Psoas muscle (tissue), 8 donors: Measurements from ENCODE around the gene AGRN. TPM values are rescaled to one million over a fixed set of nuclear protein-coding genes. Genes with fewer than 3 reads are reported as not detected.
"Not testable (repeated sequence)": the region's sequence is repeated elsewhere in the genome, so short reads cannot be mapped to it uniquely, and the experiment has no call there.

Experiments
- ATAC-seq, 4 donors: fragments of 200-7000 bp; cut with Tn5 transposase; one replicate each; pipeline ENCODE4 v1.9.1; 2020; ENCODE audit warnings: moderate library complexity in 3 of 4, mild to moderate bottlenecking in 2 of 4
- DNase-seq, 2 donors: peaks; one replicate each; pipeline ENCODE4 v3.0.0-alpha.2; 2020
- H3K27ac ChIP-seq: fragments of 200-600 bp; one replicate; pipeline ENCODE4 v1.8.0; 2022
- H3K27me3 ChIP-seq, 3 donors: fragments of 200-600 bp in 1 of 3; one replicate each; pipeline versions ENCODE4 v1.6.1 to v1.8.0; 2013 to 2022; ENCODE audit warnings: low read length in 2 of 3, mild to moderate bottlenecking in 2 of 3, moderate library complexity in 1 of 3; ENCODE audit not compliant: insufficient read depth in 3 of 3
- H3K36me3 ChIP-seq, 2 donors: fragments of 200-600 bp in 1 of 2; one replicate each; pipeline versions ENCODE4 v1.6.1 to v1.8.0; 2013 to 2022; ENCODE audit warnings: low read depth in 1 of 2, mild to moderate bottlenecking in 1 of 2, moderate library complexity in 1 of 2; ENCODE audit not compliant: insufficient read depth in 1 of 2
- H3K4me1 ChIP-seq: fragments of 200-600 bp; one replicate; pipeline ENCODE4 v1.8.0; 2022
- H3K4me3 ChIP-seq: fragments of 200-600 bp; one replicate; pipeline ENCODE4 v1.8.0; 2022; ENCODE audit warnings: mild to moderate bottlenecking
- H3K9me3 ChIP-seq: fragments of 200-600 bp; one replicate; pipeline ENCODE4 v1.8.0; 2022
- CTCF ChIP-seq: fragments of 200-600 bp; IDR thresholded peaks from one replicate; pipeline ENCODE4 v1.8.0; 2022; ENCODE audit warnings: antibody characterized with exemption
- WGBS, 3 donors: extraction: QIAGEN DNeasy Blood & Tissue Kit; methylation state at CpG; one replicate each; pipeline versions ENCODE4 v1.1.6 to v1.1.7; 2013; 5-methylcytosine and 5-hydroxymethylcytosine counted together
- intact Hi-C, 2 donors: fragments of 100-400 bp; cut with DNase I; formaldehyde crosslinking; loops; one replicate each; pipeline versions ENCODE4 v1.11.0 to v1.14.2; 2022
- polyA plus RNA-seq, 3 donors: library from polyadenylated mRNA; stranded (reverse); fragments of 200-250 nt; gene quantifications; one replicate each; pipeline ENCODE4 v1.2.3, GENCODE V29; 2013
- total RNA-seq, 4 donors: library from RNA; stranded (reverse); fragmentation: NEBNext Ultra II Directional in 2 of 4; extraction: Animal tissue kit (Norgen Biotek cat#: 25700) in 2 of 4; gene quantifications; one replicate each; pipeline versions ENCODE4 v1.2.1 to v1.2.4, GENCODE V29; 2021 to 2023
- donor health status: healthy with polysubstance abuse.
- donor health status: DM: no; HTN: no; CAD: no; lungs with moderate emphysema.
- donor health status: Bipolar disorder and iron deficiency.
- donor health status: healthy.
- donor health status: DM: yes; HTN: yes; CAD: no.
- donor health status: DM: no; HTN: no; CAD: no.
- donor health status: DM: no; HTN: no; CAD: no.
- donor health status: DM: yes; HTN: yes; CAD: no.

Gene AGRN
- total and polyA plus RNA-seq, 7 donors: 1.3 to 5.4 (median 3.4) TPM

GRCh38 chr1:1100296-1100695, 80.4 kb downstream of the AGRN start:
- DNase-seq: no peak
- H3K27me3 ChIP-seq: no peaks in the 10 kb centered on the region
- WGBS, 3 donors: 97 to 98% (median 97%) methylated on average over 11 of the region's 11 CpGs
- intact Hi-C loops: no loop called here
- no peak overlapping the region for H3K27ac ChIP-seq
- H3K9me3 ChIP-seq: no peaks in the 10 kb centered on the region
- no peak overlapping the region for H3K4me3 ChIP-seq
- no peak for ATAC-seq
- no peaks in the 10 kb centered on the region for H3K4me1 ChIP-seq
- H3K36me3 ChIP-seq: no peaks in the 10 kb centered on the region
- no peak for TF ChIP-seq CTCF

- Histone ChIP-seq H3K4me1 (no peaks in the 10 kb centered on the region), H3K9me3 (no peaks in the 10 kb centered on the region), H3K27me3 (no peaks in the 10 kb centered on the region), H3K36me3 (no peaks in the 10 kb centered on the region), H3K4me3 (no peak overlapping the region), H3K27ac (no peak overlapping the region)
- DNase-seq (no peak), ATAC-seq (no peak)
- TF ChIP-seq CTCF: no peak
- intact Hi-C loops: no loop called here
- 93 to 98% (median 95%) methylated on average over 7 of the region's 7 CpGs for WGBS, 3 donors
Observed at GRCh38 chr1:1101503-1101902, 81.6 kb downstream of the AGRN start.

- DNase-seq, H3K36me3 ChIP-seq, intact Hi-C loops, H3K4me3 ChIP-seq, ATAC-seq, H3K27ac ChIP-seq, H3K4me1 ChIP-seq, H3K27me3 ChIP-seq, H3K9me3 ChIP-seq: not testable (repeated sequence)
- WGBS, 3 donors: 81 to 92% (median 84%) methylated on average over 6 of the region's 6 CpGs
Observed at GRCh38 chr1:1104152-1104551, 84.2 kb downstream of the AGRN start.

Other genes starting within 250 kb of the AGRN start
- 1 to 10 TPM in 2 of 4 donors, under 1 TPM in 1, not detected in 1; 0.37 to 6.9 (median 1.5) TPM for gene SAMD11, start 96.2 kb upstream of the AGRN start, total RNA-seq
- 1 to 10 TPM in 1 of 3 donors, under 1 TPM in 2; 0.28 to 1.5 (median 0.58) TPM for gene SAMD11, start 96.2 kb upstream of the AGRN start, polyA plus RNA-seq
- 10 to 100 TPM; 61.4 to 87.0 (median 82.7) TPM for gene NOC2L, start 60.9 kb upstream of the AGRN start, total RNA-seq
- gene NOC2L, start 60.9 kb upstream of the AGRN start, polyA plus RNA-seq: 100 to 1,000 TPM in 1 of 3 donors, 10 to 100 TPM in 2; 78.1 to 106 (median 92.7) TPM
- 1 to 10 TPM; 2.1 to 3.8 (median 3.0) TPM for gene KLHL17, start 59.5 kb upstream of the AGRN start, total RNA-seq
- gene KLHL17, start 59.5 kb upstream of the AGRN start, polyA plus RNA-seq: 1 to 10 TPM; 3.4 to 5.5 (median 4.1) TPM
- not detected for gene PLEKHN1, start 53.6 kb upstream of the AGRN start, total RNA-seq
- gene PLEKHN1, start 53.6 kb upstream of the AGRN start, polyA plus RNA-seq: under 1 TPM in 1 of 3 donors, not detected in 2; 0.03 TPM
- gene PERM1, start 38.0 kb upstream of the AGRN start, total RNA-seq: 100 to 1,000 TPM in 2 of 4 donors, 10 to 100 TPM in 2; 13.9 to 249 (median 109) TPM
- gene PERM1, start 38.0 kb upstream of the AGRN start, polyA plus RNA-seq: 100 to 1,000 TPM in 1 of 3 donors, 10 to 100 TPM in 2; 38.1 to 239 (median 58.5) TPM
- 10 to 100 TPM in 3 of 4 donors, 1 to 10 TPM in 1; 7.2 to 21.8 (median 12.6) TPM for gene HES4, start 20.0 kb upstream of the AGRN start, total RNA-seq
- 10 to 100 TPM in 1 of 3 donors, 1 to 10 TPM in 2; 2.3 to 20.2 (median 5.4) TPM for gene HES4, start 20.0 kb upstream of the AGRN start, polyA plus RNA-seq
- 10 to 100 TPM in 1 of 4 donors, 1 to 10 TPM in 3; 2.9 to 12.4 (median 8.1) TPM for gene ISG15, start 6.6 kb upstream of the AGRN start, total RNA-seq
- gene ISG15, start 6.6 kb upstream of the AGRN start, polyA plus RNA-seq: 10 to 100 TPM; 13.3 to 22.1 (median 17.1) TPM
- gene RNF223, start 54.2 kb downstream of the AGRN start, total RNA-seq: not detected
- gene RNF223, start 54.2 kb downstream of the AGRN start, polyA plus RNA-seq: not detected
- gene C1orf159, start 96.0 kb downstream of the AGRN start, total RNA-seq: 1 to 10 TPM; 1.5 to 3.5 (median 2.6) TPM
- gene C1orf159, start 96.0 kb downstream of the AGRN start, polyA plus RNA-seq: 1 to 10 TPM; 4.1 to 6.7 (median 4.3) TPM
- under 1 TPM in 1 of 4 donors, not detected in 3; 0.27 TPM for gene TTLL10, start 153.8 kb downstream of the AGRN start, total RNA-seq
- gene TTLL10, start 153.8 kb downstream of the AGRN start, polyA plus RNA-seq: under 1 TPM; 0.03 to 0.10 (median 0.10) TPM
- gene TNFRSF18, start 186.5 kb downstream of the AGRN start, total RNA-seq: under 1 TPM in 1 of 4 donors, not detected in 3; 0.27 TPM
- gene TNFRSF18, start 186.5 kb downstream of the AGRN start, polyA plus RNA-seq: under 1 TPM; 0.04 to 0.76 (median 0.13) TPM
- gene TNFRSF4, start 194.0 kb downstream of the AGRN start, total RNA-seq: 1 to 10 TPM; 1.4 to 4.6 (median 3.7) TPM
- gene TNFRSF4, start 194.0 kb downstream of the AGRN start, polyA plus RNA-seq: 1 to 10 TPM; 1.7 to 3.8 (median 2.6) TPM
- 100 to 1,000 TPM in 1 of 4 donors, 10 to 100 TPM in 3; 70.6 to 109 (median 82.5) TPM for gene SDF4, start 211.9 kb downstream of the AGRN start, total RNA-seq
- 100 to 1,000 TPM in 2 of 3 donors, 10 to 100 TPM in 1; 67.5 to 129 (median 108) TPM for gene SDF4, start 211.9 kb downstream of the AGRN start, polyA plus RNA-seq
- gene B3GALT6, start 212.1 kb downstream of the AGRN start, total RNA-seq: 10 to 100 TPM in 3 of 4 donors, 1 to 10 TPM in 1; 8.9 to 13.7 (median 11.1) TPM
- 10 to 100 TPM in 2 of 3 donors, 1 to 10 TPM in 1; 7.7 to 30.3 (median 15.6) TPM for gene B3GALT6, start 212.1 kb downstream of the AGRN start, polyA plus RNA-seq
- gene C1QTNF12, start 226.6 kb downstream of the AGRN start, total RNA-seq: 1 to 10 TPM in 2 of 4 donors, under 1 TPM in 2; 0.75 to 1.4 (median 1.0) TPM
- under 1 TPM; 0.13 to 0.98 (median 0.36) TPM for gene C1QTNF12, start 226.6 kb downstream of the AGRN start, polyA plus RNA-seq